ENCODE measurements around the gene MPP1.

Gene MPP1

DNA sequence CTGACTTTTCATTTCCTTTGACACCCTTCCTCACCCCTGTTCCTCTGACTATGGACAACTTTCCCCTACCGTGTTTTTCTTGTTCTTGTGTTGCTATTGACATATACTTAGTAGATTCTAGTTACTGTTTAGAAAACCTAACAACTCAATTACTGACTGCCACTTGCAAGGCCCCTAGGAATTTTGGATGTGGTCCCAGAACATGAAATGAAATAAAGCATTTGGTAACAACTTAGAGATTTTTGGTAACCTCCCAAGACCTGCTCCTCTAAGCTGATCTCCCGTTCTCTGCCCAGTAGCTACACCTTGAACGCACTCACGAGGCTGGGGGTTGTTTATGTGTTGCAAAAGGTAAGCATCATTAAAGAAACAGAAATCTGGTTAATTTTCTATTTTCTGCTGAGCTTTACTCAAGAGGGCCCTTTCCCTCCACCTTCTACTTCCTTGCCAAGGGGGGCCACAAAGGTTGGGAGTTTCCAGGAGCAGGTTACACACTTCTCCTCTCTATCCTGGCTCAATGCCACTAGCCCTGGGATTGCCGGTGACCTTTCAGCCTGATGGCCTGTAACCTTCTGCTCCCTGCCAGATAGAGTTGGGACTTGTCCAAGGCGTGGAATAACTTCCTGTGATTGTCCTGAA is 74.9 kb downstream of the MPP1 start:
- no peak for DNase-seq

DNA sequence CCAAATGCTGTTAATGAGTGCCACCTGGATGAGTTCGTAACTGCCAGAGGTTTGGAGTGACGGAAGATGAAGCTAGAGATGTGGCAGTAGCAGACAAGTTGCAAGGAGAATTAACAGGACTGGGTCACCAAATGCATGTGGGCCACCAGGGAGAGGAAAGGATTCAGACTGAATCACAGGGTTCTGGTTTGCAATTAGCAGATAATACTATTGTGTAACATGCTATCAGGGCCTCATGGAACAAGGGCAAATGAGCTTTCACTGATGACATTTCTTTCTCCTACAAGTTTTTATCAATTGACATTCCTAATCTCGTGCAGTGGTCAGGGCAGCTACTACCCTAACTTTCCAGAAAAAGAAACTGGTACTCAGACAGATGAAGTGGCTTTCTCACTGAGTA is 75.8 kb downstream of the MPP1 start:
- no peak for DNase-seq
